Measurements from ENCODE around the gene RABAC1.
"Not testable (repeated sequence)": the region's sequence is repeated elsewhere in the genome, so short reads cannot be mapped to it uniquely, and the experiment has no call there.

The RABAC1 gene

DNA sequence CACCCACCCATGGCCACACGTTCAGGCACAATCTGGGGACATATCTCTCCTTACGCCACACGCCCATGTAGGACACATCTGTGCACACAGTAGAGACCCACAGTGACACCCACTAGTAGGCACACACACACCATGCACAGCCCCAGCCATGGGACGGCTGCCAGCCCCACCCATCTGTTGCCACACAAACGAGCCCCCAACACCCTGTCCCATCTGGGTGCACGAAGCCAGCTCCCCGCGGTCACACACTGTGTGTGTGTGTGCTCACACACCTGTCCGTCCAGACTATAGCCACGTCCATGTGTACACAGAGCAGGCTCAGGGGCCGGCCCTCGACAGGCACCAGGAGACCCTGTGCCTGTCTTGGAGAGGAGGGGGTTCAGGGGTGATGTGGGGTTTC lies 41.4 kb downstream of the RABAC1 start:
- DNase-seq (ENCODE audit: low spot score) = no peak
- FAIRE-seq = no peak

DNA sequence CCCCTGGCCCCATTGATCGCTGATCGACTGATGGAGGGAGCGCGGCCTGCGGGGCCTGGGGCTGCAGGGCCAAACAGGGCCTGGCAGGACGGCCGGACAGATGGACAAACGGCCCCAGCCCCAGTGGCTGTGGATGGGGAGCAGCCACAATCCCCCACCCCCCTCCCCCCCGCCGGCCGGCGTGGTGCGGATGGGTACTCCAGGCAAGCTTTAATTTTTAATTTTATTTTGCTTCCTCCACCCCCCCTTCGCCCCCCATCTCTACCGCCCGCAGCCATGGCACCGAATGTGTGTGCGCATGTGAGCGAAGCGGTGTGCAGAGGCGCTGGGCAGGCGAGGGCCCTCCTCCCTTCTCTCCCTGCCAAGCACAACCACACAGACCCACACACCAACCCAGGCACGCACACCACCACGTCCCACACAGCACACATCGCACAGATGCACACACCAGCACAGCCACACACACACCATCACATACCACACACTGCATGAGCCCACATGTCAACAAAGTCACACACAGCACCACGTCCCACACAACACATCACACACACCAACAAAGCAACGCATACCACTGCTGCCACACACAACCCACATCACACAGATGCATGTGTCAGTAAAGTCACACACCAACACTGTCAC lies 43.2 kb downstream of the RABAC1 start:
- FAIRE-seq (peak; percentile 91), DNase-seq (ENCODE audit: low spot score) (no peak)

DNA sequence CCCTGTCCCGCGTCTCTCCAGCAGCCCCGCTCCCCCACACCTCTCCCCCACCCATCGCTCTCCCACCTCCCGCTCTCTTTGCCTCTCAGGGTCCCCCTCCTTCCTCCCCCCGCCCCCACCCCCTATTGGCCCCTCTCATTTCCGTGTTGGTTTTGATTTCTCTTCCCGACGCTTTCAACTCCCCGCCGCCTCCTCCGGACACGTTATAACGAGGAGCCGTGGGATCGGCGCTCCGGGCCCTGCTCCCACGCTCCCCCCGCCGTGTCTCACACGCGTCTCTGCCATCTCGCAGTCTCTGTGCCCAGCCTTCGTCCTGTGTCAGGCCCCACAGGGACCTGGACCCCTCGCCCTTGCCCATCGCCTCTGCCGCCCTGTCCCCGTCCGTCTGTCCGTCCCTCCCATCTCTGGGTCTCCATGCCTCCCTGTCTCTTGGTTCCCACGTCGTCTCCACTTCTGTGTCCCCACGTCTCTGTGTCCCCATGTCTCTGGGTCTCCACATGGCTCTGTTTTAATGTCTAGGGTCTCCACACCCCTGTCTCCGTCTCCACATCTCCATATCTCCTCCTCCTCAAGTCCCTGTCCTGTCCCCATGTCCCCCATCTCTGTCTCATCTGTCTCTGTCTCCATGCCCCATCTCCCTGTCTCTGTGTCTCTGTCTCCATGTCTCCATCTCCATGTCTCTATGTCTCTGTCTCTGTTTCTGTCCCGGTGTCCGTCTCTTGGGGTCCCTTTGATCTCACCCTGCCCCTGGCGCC lies 43.9 kb downstream of the RABAC1 start:
- DNase-seq (ENCODE audit: low spot score) (no peak), FAIRE-seq (no peak)

DNA sequence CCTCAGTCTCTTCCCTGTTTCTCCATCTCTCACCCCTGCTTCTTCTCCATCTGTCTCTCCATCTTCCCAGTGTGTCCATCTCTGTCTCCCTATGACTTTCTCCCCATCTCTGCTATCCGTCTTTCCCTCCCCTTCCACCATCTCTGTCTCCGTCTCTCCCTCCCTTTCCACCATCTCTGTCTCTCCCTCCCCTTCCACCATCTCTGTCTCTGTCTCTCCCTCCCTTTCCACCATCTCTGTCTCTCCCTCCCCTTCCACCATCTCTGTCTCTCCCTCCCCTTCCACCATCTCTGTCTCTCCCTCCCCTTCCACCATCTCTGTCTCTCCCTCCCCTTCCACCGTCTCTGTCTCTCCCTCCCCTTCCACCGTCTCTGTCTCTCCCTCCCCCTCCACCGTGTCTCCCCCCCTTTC lies 44.7 kb downstream of the RABAC1 start:
- FAIRE-seq; DNase-seq (ENCODE audit: low spot score): not testable (repeated sequence)

DNA sequence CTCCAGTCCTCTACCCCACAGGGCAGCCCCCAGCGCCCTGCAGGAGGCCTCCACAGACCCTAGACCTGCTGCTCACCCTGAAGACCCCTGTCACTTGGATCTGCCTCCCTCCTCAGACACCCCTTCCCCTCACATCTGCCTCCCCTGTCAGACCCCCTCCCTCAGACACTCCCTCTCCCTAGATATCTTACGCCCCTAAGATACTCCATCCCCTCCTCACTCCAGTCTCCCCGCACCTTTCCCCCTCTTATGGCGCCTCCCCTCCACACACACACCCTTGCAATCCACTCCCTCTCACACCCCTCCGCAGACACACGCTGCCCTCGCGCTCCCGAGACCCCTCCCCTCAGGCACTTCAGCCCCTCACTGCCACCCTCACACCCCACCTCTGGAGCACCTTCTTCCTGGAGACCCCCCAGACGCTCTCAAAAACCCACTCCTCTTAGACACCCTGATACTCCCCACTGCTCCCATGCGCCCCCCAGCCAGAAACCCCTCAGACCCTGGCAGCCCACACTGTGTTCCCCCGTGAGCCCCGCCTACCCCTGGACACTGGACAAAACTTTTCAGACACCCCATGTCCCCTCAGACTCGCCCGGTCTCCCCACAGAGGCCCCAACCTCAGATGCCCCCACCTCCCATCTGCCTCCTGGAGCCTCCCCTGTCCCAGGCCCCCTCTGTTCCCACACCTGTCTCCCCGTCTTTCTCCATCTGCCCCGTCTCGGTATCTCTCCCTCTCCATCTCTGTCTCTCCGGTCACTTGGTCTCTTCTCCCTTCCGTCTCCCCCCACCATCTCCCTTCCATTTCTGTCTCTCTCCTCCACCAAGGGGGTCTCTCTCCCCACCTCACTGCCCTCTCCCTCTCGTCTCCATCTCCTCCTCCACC lies 45.3 kb downstream of the RABAC1 start:
- no peak for DNase-seq (ENCODE audit: low spot score)
- FAIRE-seq = no peak

DNA sequence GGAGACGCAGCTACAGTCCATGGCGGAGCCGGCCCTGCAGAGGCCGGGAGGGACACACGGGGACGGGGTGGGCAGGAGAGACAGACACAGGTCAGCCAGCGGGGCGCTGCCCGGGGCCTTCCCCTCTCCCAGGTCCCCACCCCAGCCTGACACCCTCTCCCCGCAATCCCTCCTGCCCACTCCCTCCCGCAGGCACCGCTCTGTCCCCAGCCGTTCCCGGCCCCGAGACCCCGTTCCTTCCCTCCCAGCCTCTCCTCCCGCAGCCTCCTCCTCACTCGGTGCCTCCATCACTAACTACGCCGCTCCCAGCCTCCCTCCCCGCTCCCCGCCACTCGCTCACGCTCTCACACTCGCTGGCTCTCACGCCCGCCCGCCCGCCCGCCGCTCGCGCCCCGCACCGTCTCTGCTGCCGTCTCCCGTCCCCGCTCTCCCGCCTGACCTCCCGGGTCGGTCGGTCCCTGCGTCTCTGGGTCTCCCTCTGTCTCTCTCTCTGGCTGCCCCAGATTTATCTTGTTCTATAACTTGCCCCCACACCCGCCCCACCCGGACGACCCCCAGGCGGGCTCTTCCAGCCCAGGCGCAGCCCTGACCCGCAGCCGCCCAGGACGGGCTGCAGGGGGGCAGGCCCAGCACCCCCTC lies 46.1 kb downstream of the RABAC1 start:
- DNase-seq (ENCODE audit: low spot score) = no peak

DNA sequence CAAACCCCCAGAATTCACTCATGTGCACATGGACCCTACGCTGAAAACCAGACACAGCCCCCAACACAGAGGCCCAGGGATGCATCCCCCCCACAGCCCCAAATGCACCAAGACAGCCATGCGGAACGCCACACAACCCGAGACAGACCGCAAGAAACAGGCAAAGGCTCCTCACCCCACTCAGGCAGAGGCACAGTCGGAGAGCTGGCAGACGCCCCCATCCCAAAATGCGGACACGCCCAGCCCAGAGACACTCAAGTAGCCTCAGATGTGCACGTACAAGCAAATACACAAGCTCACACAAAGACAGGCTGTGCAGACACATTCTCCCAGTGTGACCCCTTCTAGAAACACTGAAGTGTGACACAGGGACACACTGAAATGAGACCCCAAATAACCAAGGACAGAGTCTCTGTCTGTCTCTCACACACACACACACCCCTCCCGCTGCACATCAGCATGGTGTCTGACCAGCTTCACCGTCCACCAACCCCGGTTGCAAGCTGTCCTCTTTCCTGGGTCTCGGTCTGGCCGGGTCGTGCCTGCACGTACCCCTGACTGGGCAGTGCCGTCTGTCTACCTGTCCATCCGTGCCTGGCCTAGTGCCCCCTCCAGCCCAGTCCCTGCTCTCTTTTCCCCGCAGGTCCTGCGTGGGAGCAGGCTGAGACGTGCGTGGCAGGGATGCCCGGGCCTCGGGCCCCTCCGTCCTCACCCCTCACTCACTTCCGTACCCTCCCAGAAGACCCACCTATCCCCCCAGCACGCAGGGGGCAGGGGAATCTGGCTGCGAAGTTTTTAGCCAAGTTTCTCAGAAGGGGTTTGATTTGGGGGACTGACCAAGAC lies 47.0 kb downstream of the RABAC1 start:
- DNase-seq (ENCODE audit: low spot score) = no peak
- no peak for FAIRE-seq

More for the DNA sequence above, 46.1 kb downstream of the RABAC1 start:
- no peak for FAIRE-seq

DNA sequence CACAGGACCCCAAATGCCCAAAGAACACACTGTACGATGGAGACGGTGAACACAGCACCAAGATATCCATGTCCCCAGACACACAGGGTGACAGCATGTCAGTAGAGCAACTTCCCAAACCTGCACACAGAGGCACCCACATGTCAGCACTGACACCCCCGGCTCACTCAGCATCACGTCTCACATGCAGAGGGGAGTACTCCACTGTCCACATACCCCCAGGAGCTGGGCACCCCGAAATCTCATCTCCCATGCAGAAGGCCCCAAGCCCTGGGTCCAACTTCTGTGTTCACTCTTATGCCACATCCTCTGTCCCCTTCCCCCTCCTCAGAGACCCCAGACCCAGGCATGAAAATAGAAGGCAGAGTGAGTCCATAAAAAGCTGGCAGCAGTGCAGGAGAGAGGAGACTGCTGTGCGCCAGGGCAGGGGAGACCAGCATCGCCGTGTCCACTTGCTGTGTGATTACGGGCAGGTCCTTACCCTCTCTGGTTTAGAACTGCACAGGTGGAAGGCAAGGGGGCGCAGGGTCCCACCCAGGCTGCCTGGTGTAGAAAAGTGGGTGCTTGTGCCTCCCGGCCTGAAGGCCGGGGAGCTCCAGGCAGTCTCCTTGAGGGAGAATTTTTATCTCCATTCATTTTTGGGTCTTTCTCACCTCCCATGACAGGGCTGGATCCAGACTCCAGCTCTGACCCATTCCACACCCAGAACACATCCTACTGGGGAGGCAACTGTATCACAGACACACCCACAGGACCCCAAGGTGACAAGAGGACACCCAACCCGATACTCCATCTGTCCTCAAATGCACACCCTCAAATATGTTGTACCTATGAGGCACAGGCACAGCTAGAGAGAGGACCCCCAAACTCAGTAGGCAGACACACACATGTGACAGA lies 47.9 kb downstream of the RABAC1 start:
- DNase-seq (ENCODE audit: low spot score) = no peak
- FAIRE-seq = no peak

DNA sequence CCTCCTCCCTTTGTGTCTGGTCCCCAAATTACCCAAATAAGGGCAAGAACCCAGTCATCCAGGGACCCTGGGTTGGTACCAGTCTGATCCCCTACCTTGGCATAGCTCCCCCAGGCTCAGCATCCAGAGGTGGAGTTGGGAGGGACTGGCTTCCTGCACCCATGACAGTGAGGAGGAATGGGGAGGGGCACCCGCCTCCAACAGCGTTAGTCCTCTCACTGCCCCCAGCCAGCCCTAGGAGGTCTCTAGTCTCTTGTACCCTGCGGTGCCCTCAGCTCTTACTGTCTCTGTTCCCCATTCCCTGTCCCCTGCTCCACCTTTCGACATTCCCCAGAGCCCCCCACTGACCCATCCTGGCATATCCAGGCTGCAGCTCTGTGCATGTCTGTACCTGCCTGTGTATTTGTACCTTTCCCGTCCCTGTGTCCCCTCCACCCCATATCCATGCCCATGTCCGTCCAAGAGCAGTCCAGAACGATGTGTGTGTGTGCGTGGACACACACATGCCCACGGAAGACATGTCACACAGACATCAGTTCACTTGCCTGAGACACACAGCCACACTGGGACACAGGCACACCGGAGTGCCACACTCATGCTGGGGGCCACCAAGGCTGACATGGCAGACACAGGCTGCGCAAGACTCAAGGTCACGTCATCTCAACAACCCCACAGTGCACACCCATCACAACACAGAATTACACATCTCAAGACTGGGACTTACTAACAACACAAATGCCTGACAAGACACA lies 48.7 kb downstream of the RABAC1 start:
- DNase-seq (ENCODE audit: low spot score) = no peak
- no peak for FAIRE-seq

DNA sequence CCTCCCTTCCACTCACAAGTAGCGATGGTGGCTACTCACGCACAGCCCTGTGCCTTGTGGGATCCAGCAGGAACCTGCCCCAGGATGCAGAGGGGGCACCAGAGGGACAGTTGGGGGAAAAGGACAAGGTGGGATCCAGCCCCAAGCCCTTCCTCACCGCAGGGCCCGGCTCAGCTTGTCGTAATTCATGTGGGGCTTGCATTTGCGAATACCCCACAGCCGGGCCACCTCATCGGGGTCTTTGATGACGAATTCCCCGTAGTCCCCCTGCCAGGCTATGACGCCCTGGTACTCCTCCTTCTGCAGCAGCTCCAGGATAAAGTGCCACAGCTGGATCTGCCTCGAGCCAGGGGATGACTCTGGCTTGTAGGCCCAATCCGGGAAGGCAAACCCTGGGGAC lies 49.4 kb downstream of the RABAC1 start:
- FAIRE-seq (no peak), DNase-seq (ENCODE audit: low spot score) (no peak)

DNA sequence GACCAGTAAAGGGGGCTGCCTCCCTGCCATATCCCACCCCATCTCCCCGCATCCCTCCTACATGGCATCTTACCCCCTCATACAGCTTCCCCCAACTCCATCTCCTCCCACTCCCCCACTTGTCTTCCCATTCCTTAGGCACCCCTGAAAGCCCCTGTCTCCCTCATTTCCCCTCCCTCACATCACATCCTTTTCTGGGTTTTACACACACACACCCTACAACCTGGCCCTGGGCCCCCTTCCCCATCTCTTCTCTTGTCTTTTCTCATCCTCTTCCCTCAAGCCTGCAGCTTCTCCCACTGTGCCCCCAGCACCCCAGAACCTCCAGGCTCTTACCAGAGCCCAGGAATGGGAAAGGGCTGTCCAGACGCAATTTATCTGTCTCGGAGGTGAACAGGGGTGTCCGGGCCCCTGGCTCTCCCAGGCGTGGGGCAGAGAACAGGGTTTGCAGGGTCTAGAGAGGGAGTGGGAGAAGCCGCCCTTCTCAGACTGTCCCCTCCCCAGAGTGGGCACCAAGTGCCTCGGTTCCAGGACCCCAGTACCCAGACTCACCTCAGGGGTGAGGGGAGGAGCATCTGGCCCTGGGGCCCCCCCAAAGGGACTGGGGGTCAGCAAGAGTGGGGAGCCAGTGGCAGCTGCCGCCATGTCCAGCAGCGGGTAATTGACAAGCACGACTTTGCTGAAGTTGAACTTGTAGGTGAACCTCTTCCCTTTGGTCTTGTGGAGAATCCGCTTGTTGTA lies 50.2 kb downstream of the RABAC1 start:
- FAIRE-seq = no peak
- DNase-seq (ENCODE audit: low spot score) = no peak

DNA sequence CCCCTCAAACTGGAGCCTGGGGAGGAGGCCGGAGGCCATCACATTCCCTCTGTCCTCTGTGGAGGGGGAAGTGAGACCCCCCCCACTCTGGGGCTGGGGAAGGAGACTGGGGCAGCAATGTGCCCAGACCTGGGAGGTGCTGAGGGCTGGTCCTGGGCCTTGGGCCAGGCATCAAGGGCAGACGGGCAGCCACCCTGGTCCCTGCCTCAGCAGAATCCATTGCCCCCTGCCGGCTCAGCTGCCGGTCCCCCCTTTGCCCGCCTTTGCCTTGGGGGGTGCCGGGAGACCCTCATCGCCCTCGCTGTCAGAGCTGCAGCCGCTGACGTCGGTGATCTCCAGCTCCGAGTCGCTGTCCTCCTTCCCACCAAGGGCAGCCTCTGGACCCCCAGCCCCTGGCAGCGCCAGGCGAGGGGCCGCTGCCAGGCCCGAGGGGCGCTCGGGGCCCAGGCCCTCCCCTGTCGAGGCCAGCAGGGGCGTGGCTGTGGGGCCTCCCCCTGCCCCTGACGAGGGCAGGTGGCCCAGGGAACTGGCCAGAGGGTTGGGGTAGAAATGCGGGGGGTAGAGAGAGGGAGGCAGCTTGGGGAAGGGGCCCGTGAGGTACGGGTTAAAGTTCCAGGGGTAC lies 51.0 kb downstream of the RABAC1 start:
- DNase-seq (ENCODE audit: low spot score) (no peak), FAIRE-seq (no peak)

DNA sequence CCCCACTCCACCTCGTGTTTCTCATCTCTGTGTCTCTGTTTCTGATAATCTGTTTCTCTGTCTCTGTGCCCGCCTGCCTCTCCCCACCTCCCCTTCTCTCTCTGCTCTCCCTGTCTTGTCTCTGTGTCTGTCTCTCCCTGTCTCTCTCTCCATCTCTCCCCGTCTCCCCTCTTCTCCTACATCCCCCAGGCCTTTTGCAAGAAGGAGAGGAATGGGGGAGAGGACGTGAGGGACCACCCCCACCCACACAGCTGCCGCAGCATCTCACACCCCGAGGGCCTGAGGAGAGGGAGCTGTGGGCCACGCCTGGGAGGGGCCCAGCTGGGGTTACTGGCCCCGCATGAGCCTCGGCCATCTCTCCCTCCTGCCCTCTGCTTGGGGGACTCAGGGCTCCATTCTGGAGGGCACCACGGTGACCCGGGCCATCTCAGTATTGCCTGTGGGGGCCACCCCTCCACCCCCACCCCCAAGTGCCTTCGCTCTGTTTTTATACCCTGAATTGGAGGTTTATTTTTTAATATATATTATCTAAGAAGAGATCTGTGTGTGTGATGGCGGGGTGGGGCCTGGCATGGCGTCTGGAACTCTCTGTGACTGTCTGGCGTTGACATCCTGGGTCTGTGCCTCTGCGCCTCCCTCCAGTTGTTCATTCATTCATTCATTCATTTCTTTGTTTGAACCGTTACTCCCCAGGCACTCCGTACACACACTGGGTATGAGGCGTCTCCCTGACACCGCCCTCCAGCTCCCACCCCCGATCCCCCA lies 52.0 kb downstream of the RABAC1 start:
- FAIRE-seq = no peak
- no peak for DNase-seq (ENCODE audit: low spot score)
